ENCODE results near the gene WASF2. TPM values are rescaled to one million over a fixed set of nuclear protein-coding genes. Genes with fewer than 3 reads are reported as not detected.
A peak's percentile ranks its signal among the peaks of the same experiment; 100 is the strongest.

The WASF2 gene
- total and polyA plus RNA-seq, 11 donors: 14.2 to 103 (median 47.9) TPM

GRCh38 chr1:27423709-27424108 is 66.3 kb downstream of the WASF2 start:
- intact Hi-C loops (cut with DNase I): no loop called here
- Histone ChIP-seq H3K9me3 (no peaks in the 10 kb centered on the region), H3K4me1 (peaks cover 5 to 97% (median 52%) of the 10 kb centered on the region in 12 donors), H3K27me3 (no peaks in the 10 kb centered on the region), H3K27ac (peak overlapping the region in 6 of 12 donors; percentile 4 to 41 (median 12)), H3K36me3 (peaks cover 0 to 52% (median 18%) of the 10 kb centered on the region in 9 donors), H3K4me3 (no peak overlapping the region)
- DNase-seq: no peak
- 63 to 77% (median 71%) methylated on average over 4 of the region's 4 CpGs for WGBS, 4 donors
- TF ChIP-seq CTCF (IDR thresholded peaks at IDR 0.05) (no peak), POLR2A (IDR thresholded peaks at IDR 0.05) (no peak)
- no peak for ATAC-seq

GRCh38 chr1:27418326-27419185 is 71.4 kb downstream of the WASF2 start:
- peaks cover 3 to 82% (median 54%) of the 10 kb centered on the region in 12 donors for H3K4me1 ChIP-seq

GRCh38 chr1:27417713-27418112 is 72.3 kb downstream of the WASF2 start:
- H3K36me3 ChIP-seq: peaks cover 0 to 73% (median 62%) of the 10 kb centered on the region in 9 donors

More at GRCh38 chr1:27418326-27419185, 71.4 kb downstream of the WASF2 start:
- no peaks in the 10 kb centered on the region for H3K9me3 ChIP-seq
- peak in 4 of 5 donors; percentile 69 to 86 (median 77) for DNase-seq
- intact Hi-C loops (cut with DNase I): loop anchor here in 4 of 10 donors (5.0 kb wide), 3 partner anchors 69 to 189 kb away; partner anchors contain the start of gene AHDC1 (in 1 of the 4)
- 30 to 40% (median 33%) methylated on average over 14 of the region's 14 CpGs for WGBS, 4 donors
- H3K27ac ChIP-seq: peak overlapping the region; percentile 8 to 89 (median 74)
- H3K27me3 ChIP-seq: no peaks in the 10 kb centered on the region
- H3K36me3 ChIP-seq: peaks cover 0 to 64% (median 53%) of the 10 kb centered on the region in 9 donors
- TF ChIP-seq POLR2A (IDR thresholded peaks at IDR 0.05): no peak
- no peak for TF ChIP-seq CTCF (IDR thresholded peaks at IDR 0.05)
- peak; percentile 75 to 94 (median 92) for ATAC-seq
- H3K4me3 ChIP-seq: no peak overlapping the region

More at GRCh38 chr1:27417713-27418112, 72.3 kb downstream of the WASF2 start:
- intact Hi-C loops (cut with DNase I): loop anchor here in 4 of 10 donors (5.0 kb wide), 3 partner anchors 70 to 190 kb away; partner anchors contain the start of gene AHDC1 (in 1 of the 4)
- H3K4me1 ChIP-seq: peaks cover 3 to 77% (median 57%) of the 10 kb centered on the region in 12 donors
- H3K27ac ChIP-seq: peak overlapping the region; percentile 8 to 89 (median 74)
- TF ChIP-seq CTCF (IDR thresholded peaks at IDR 0.05): no peak
- no peak for TF ChIP-seq POLR2A (IDR thresholded peaks at IDR 0.05)
- DNase-seq (no peak), ATAC-seq (no peak)
- H3K27me3 ChIP-seq: no peaks in the 10 kb centered on the region
- H3K4me3 ChIP-seq: no peak overlapping the region
- H3K9me3 ChIP-seq: no peaks in the 10 kb centered on the region
- 68 to 79% (median 73%) methylated on average over 3 of the region's 3 CpGs for WGBS, 4 donors
